ENCODE measurements around the gene CCDC134.
"Not testable (repeated sequence)": the region's sequence is repeated elsewhere in the genome, so short reads cannot be mapped to it uniquely, and the experiment has no call there.

The CCDC134 gene

GRCh38 chr22:41845380-41846267, 45.1 kb downstream of the CCDC134 start:
- no peak for FAIRE-seq

GRCh38 chr22:41846268-41846987, 45.9 kb downstream of the CCDC134 start:
- no peak for FAIRE-seq

- FAIRE-seq = no peak
Measured at GRCh38 chr22:41847300-41847699, 46.8 kb downstream of the CCDC134 start.

GRCh38 chr22:41848468-41848867, 48.0 kb downstream of the CCDC134 start:
- FAIRE-seq = no peak

GRCh38 chr22:41856469-41856868, 56.0 kb downstream of the CCDC134 start:
- no peak for FAIRE-seq

GRCh38 chr22:41857155-41857859, 56.8 kb downstream of the CCDC134 start:
- no peak for FAIRE-seq

- no peak for FAIRE-seq
Measured at GRCh38 chr22:41857860-41858199, 57.4 kb downstream of the CCDC134 start.

GRCh38 chr22:41862160-41862529, 61.7 kb downstream of the CCDC134 start:
- FAIRE-seq = no peak

GRCh38 chr22:41862530-41863266, 62.2 kb downstream of the CCDC134 start:
- FAIRE-seq = no peak

GRCh38 chr22:41863472-41863871, 63.0 kb downstream of the CCDC134 start:
- no peak for FAIRE-seq

- no peak for FAIRE-seq
Measured at GRCh38 chr22:41868556-41868955, 68.1 kb downstream of the CCDC134 start.

- FAIRE-seq = not testable (repeated sequence)
Measured at GRCh38 chr22:41870081-41870480, 69.6 kb downstream of the CCDC134 start.

GRCh38 chr22:41870786-41871185, 70.3 kb downstream of the CCDC134 start:
- FAIRE-seq = no peak

- no peak for FAIRE-seq
Measured at GRCh38 chr22:41873391-41873790, 72.9 kb downstream of the CCDC134 start.

GRCh38 chr22:41874090-41874489, 73.6 kb downstream of the CCDC134 start:
- no peak for FAIRE-seq

- no peak for FAIRE-seq
Measured at GRCh38 chr22:41875531-41876270, 75.2 kb downstream of the CCDC134 start.
